C4-2B (cell line): Measurements from ENCODE around the gene CTTN.

Source experiments
- H3K27ac ChIP-seq: fragments of 450-650 bp; 2 replicates; pipeline ENCODE4 v1.5.1; 2017
- ZFX ChIP-seq: fragments of 450-650 bp; IDR thresholded peaks from 2 replicates; pipeline ENCODE4 v1.6.1; 2017
- TF ChIP-seq, protein P1 (sequence below): fragments of 450-650 bp; conservative IDR thresholded peaks from 2 replicates; pipeline ENCODE4 v1.5.1; 2017; ENCODE audit warnings: mild to moderate bottlenecking

Gene CTTN

DNA sequence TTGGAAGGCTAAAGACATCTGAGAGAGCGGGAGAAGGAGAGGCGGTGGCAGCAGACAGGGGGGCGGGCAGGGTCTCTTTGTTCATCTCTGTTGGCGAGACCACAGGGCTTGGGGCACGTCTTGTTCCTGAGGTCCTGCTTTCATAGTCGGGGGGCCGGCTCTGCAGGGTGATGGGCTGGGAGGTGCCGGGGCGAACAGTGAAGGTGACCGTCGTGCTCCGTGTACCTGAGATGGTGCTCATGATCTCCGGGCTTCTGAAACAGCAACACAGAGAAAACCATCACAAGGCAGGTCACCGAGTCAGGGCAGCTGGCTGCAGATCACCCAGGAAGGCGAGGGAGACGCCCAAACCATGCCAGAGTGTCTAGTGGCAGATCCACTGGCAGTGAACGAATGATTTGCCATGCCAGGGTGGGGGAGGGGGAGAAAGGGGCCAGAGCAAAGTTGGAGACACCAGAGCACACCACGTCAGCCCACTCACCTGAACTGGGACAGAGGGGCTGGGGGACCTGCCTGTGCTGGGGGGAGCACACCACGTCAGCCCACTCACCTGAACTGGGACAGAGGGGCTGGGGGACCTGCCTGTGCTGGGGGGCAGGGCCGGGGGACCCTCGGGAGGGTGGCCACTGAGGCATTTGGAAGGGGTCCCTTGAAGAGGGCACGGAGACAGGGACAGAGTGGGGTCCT lies 75.0 kb downstream of the CTTN start:
- no peak overlapping the region for H3K27ac ChIP-seq
- TF ChIP-seq, protein P1, sequence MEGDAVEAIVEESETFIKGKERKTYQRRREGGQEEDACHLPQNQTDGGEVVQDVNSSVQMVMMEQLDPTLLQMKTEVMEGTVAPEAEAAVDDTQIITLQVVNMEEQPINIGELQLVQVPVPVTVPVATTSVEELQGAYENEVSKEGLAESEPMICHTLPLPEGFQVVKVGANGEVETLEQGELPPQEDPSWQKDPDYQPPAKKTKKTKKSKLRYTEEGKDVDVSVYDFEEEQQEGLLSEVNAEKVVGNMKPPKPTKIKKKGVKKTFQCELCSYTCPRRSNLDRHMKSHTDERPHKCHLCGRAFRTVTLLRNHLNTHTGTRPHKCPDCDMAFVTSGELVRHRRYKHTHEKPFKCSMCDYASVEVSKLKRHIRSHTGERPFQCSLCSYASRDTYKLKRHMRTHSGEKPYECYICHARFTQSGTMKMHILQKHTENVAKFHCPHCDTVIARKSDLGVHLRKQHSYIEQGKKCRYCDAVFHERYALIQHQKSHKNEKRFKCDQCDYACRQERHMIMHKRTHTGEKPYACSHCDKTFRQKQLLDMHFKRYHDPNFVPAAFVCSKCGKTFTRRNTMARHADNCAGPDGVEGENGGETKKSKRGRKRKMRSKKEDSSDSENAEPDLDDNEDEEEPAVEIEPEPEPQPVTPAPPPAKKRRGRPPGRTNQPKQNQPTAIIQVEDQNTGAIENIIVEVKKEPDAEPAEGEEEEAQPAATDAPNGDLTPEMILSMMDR = no peak
- TF ChIP-seq ZFX = no peak

- no peak overlapping the region for H3K27ac ChIP-seq
- no peak for TF ChIP-seq ZFX
- TF ChIP-seq, protein P1 = no peak
Measured at GRCh38 chr11:70473873-70474690, 75.8 kb downstream of the CTTN start.

DNA sequence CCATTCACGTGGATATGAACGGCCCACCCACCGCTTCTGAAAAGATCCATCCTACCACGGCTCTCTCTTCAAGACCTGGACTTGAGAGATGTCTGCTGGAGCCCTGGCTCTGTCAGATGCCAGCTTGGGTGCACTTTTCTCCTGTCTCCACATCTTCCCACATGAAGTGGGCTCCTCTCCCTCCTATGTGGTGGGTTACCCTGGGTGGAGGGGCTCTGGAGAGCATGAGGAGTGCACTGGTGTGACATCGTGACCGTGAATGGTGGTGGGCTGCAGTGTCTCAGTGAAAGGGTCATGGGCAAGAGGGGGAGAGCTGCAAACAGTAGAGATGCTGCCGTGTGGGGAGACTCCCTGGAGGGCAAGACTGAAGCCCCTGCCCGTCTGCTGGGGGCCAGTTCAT lies 76.4 kb downstream of the CTTN start:
- no peak overlapping the region for H3K27ac ChIP-seq
- TF ChIP-seq ZFX = no peak
- TF ChIP-seq, protein P1 = no peak

DNA sequence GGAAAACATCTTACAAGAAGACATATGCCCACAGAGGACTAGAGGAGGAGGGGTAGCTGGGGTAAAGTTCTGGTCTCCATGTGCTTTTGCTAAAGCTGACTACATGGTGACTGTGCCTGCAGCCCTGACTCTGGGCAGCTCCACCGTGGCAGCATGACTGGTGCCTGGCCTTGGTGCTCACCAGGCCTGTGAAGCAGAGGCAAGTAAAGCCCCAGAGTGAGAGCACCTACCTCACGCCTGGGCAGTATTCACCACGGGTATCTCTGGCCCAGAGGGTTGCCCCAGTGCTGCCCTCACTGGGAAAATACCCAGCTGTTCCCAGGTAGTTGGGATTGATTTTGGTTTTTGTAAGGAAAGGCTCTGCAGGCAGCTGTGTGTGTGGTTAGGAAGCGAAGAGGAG lies 78.3 kb downstream of the CTTN start:
- TF ChIP-seq, protein P1 = no peak
- TF ChIP-seq ZFX = no peak
- no peak overlapping the region for H3K27ac ChIP-seq

GRCh38 chr11:70477176-70477575 lies 78.8 kb downstream of the CTTN start:
- no peak for TF ChIP-seq ZFX
- TF ChIP-seq, protein P1 = no peak

DNA sequence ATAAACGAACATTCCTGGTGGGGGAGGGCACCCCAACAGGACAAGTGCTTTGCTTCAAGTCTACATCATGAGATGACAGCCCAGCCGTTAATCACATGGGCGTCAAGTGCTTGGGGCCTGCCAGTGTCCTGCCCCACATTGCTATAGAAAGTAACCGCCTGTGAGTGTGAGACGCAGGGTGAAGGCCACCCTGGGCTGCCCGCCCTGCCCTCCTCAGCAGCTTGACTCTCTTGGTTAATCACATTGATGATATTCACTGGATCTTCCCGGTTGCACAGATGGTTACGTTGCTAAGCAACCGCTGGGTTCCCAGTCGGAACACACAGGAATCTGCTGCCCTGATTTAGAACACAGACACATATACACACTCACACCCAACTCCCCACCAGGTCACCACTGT lies 79.3 kb downstream of the CTTN start:
- TF ChIP-seq, protein P1 = no peak
- no peak for TF ChIP-seq ZFX
- H3K27ac ChIP-seq = no peak overlapping the region

More at GRCh38 chr11:70477176-70477575, 78.8 kb downstream of the CTTN start:
- H3K27ac ChIP-seq = no peak overlapping the region
